ENCODE measurements around the gene PPP1R3C. TPM values are rescaled to one million over a fixed set of nuclear protein-coding genes. Genes with fewer than 3 reads are reported as not detected.

The PPP1R3C gene
- total RNA-seq (100 to 1,000 TPM in 1 of 2 donors, 10 to 100 TPM in 1; 94.6 to 152 TPM), polyA plus RNA-seq (100 to 1,000 TPM in 1 of 2 donors, 10 to 100 TPM in 1; 69.2 to 288 TPM)
- long read RNA-seq, donor 1, transcript PPP1R3C-201 (2 exons, 2,524 nt), result major isoform, 209 of 257 reads
- long read RNA-seq, donor 1, partial matches to known transcripts, result 0 of 257 reads
- long read RNA-seq, donor 1, other reads (novel, unspliced or antisense), result 48 of 257 reads
- long read RNA-seq, donor 2, transcript PPP1R3C-201 (2 exons, 2,524 nt), result major isoform, 55 of 82 reads
- long read RNA-seq, donor 2, partial matches to known transcripts, result 0 of 82 reads
- long read RNA-seq, donor 2, other reads (novel, unspliced or antisense), result 27 of 82 reads

- Histone ChIP-seq H3K36me3 (ENCODE audit: control insufficient read depth in 1 of 2, insufficient read depth in 2 of 2, low read length in 1 of 2) (peaks cover 3 to 12% of the 10 kb centered on the region in 2 donors), H3K27me3 (ENCODE audit: control insufficient read depth in 1 of 2, insufficient read depth in 2 of 2, low read length in 1 of 2) (no peaks in the 10 kb centered on the region), H3K27ac (ENCODE audit: low read depth in 1 of 2, low read length in 2 of 2) (peak within 1 kb of the TSS; percentile 23 to 69), H3K9me3 (ENCODE audit: control insufficient read depth, low read length) (no peaks in the 10 kb centered on the region), H3K4me1 (ENCODE audit: control insufficient read depth in 1 of 2, insufficient read depth in 2 of 2, low read length in 2 of 2) (no peaks in the 10 kb centered on the region), H3K4me3 (ENCODE audit: low read length in 2 of 2) (peak within 1 kb of the TSS; percentile 67 to 71)
- intact Hi-C loops (cut with DNase I), result loop anchor here (2.0 to 10.0 kb wide), 5 partner anchors 42 to 336 kb away; no protein-coding TSS in a partner anchor
- WGBS, 2 donors, result 0 to 1% methylated on average over 61 of the region's 61 CpGs
- DNase-seq, result peak; percentile 96
- peak; percentile 95 for ATAC-seq (ENCODE audit: low FRiP score)
These were observed at the start of gene PPP1R3C for GRCh38 chr10:91632671-91633550. PPP1R3C (minus strand) TSS chr10:91633071; CDS start chr10:91632969, 102 bp downstream.

- WGBS, 2 donors, result 68 to 71% methylated on average over 12 of the region's 12 CpGs
- DNase-seq (no peak), ATAC-seq (ENCODE audit: low FRiP score) (no peak)
- Histone ChIP-seq H3K27me3 (ENCODE audit: control insufficient read depth in 1 of 2, insufficient read depth in 2 of 2, low read length in 1 of 2) (no peaks in the 10 kb centered on the region), H3K27ac (ENCODE audit: low read depth in 1 of 2, low read length in 2 of 2) (no peak overlapping the region), H3K9me3 (ENCODE audit: control insufficient read depth, low read length) (no peaks in the 10 kb centered on the region), H3K36me3 (ENCODE audit: control insufficient read depth in 1 of 2, insufficient read depth in 2 of 2, low read length in 1 of 2) (no peaks in the 10 kb centered on the region), H3K4me3 (ENCODE audit: low read length in 2 of 2) (no peak overlapping the region), H3K4me1 (ENCODE audit: control insufficient read depth in 1 of 2, insufficient read depth in 2 of 2, low read length in 2 of 2) (no peaks in the 10 kb centered on the region)
- intact Hi-C loops (cut with DNase I), result no loop called here
These were observed 48.7 kb upstream of the PPP1R3C start for GRCh38 chr10:91681361-91682276.

DNA sequence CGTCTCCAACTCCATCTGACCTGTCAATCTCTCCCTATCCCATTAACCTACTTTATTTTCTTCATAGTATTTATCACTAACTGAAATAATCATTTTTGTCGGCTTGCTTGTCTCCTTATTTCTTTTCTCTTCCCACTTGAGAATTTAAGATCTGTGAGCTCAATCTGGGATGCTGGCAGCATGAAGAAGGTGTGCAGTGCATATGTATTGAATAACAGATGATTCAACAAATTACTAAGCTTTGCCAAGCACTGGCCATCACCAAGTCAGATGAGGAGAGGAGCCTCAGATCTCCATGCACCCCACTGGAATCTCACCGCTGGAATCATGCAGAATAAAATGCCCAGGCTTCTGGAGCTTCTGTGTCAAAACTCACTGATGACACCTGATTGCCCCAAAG, 47.6 kb upstream of the PPP1R3C start:
- ATAC-seq (ENCODE audit: low FRiP score) (no peak), DNase-seq (no peak)
- 95 to 96% methylated on average over 3 of the region's 3 CpGs for WGBS, 2 donors
- intact Hi-C loops (cut with DNase I), result no loop called here
- no peak overlapping the region for H3K4me3 ChIP-seq (ENCODE audit: low read length in 2 of 2)
- no peak overlapping the region for H3K27ac ChIP-seq (ENCODE audit: low read depth in 1 of 2, low read length in 2 of 2)
- no peaks in the 10 kb centered on the region for H3K27me3 ChIP-seq (ENCODE audit: control insufficient read depth in 1 of 2, insufficient read depth in 2 of 2, low read length in 1 of 2)
- no peaks in the 10 kb centered on the region for H3K4me1 ChIP-seq (ENCODE audit: control insufficient read depth in 1 of 2, insufficient read depth in 2 of 2, low read length in 2 of 2)
- H3K9me3 ChIP-seq (ENCODE audit: control insufficient read depth, low read length), result no peaks in the 10 kb centered on the region
- no peaks in the 10 kb centered on the region for H3K36me3 ChIP-seq (ENCODE audit: control insufficient read depth in 1 of 2, insufficient read depth in 2 of 2, low read length in 1 of 2)

- Histone ChIP-seq H3K4me1 (ENCODE audit: control insufficient read depth in 1 of 2, insufficient read depth in 2 of 2, low read length in 2 of 2) (no peaks in the 10 kb centered on the region), H3K27me3 (ENCODE audit: control insufficient read depth in 1 of 2, insufficient read depth in 2 of 2, low read length in 1 of 2) (no peaks in the 10 kb centered on the region), H3K9me3 (ENCODE audit: control insufficient read depth, low read length) (no peaks in the 10 kb centered on the region), H3K4me3 (ENCODE audit: low read length in 2 of 2) (no peak overlapping the region), H3K27ac (ENCODE audit: low read depth in 1 of 2, low read length in 2 of 2) (no peak overlapping the region), H3K36me3 (ENCODE audit: control insufficient read depth in 1 of 2, insufficient read depth in 2 of 2, low read length in 1 of 2) (no peaks in the 10 kb centered on the region)
- WGBS, 2 donors, result 98 to 100% methylated on average over 3 of the region's 3 CpGs
- no peak for DNase-seq
- ATAC-seq (ENCODE audit: low FRiP score), result no peak
- intact Hi-C loops (cut with DNase I), result no loop called here
These were observed 46.4 kb upstream of the PPP1R3C start for GRCh38 chr10:91679296-91679695.

GRCh38 chr10:91677911-91678310, 45.0 kb upstream of the PPP1R3C start:
- H3K27me3 ChIP-seq (ENCODE audit: control insufficient read depth in 1 of 2, insufficient read depth in 2 of 2, low read length in 1 of 2), result no peaks in the 10 kb centered on the region
- no peaks in the 10 kb centered on the region for H3K36me3 ChIP-seq (ENCODE audit: control insufficient read depth in 1 of 2, insufficient read depth in 2 of 2, low read length in 1 of 2)
- DNase-seq (no peak), ATAC-seq (ENCODE audit: low FRiP score) (no peak)
- no peak overlapping the region for H3K27ac ChIP-seq (ENCODE audit: low read depth in 1 of 2, low read length in 2 of 2)
- H3K9me3 ChIP-seq (ENCODE audit: control insufficient read depth, low read length), result no peaks in the 10 kb centered on the region
- 90 to 96% methylated on average over 2 of the region's 2 CpGs for WGBS, 2 donors
- no peaks in the 10 kb centered on the region for H3K4me1 ChIP-seq (ENCODE audit: control insufficient read depth in 1 of 2, insufficient read depth in 2 of 2, low read length in 2 of 2)
- intact Hi-C loops (cut with DNase I), result no loop called here
- no peak overlapping the region for H3K4me3 ChIP-seq (ENCODE audit: low read length in 2 of 2)

DNA sequence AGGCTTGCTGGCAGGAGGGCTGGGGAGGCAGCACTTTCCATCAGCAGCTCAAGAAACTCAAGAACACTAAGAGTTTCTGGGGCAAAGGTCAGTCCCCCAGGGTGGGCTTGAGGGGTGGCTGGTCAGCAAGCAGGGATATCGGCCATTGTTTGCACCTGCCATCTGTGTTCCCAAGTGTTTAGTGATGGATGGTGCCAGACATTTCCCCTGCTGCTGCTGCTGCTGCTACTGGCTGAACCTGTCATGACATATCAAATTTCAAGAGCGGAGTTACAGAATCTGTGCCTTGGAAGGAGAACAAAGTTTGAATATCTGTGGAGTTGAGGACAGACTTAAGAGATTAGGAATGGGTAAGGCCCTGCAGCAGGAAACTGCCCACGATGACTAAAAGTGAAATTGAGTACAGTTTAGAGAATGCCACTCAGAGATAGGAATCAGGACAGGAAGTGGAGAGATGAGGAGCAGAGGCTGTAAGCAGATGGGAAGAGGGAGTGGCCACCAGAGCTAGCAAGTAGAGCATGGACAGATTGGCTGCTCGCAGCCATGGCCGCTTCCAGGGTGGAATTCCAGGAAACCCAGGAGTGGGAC, 39.2 kb upstream of the PPP1R3C start:
- intact Hi-C loops (cut with DNase I), result no loop called here
- DNase-seq (no peak), ATAC-seq (ENCODE audit: low FRiP score) (no peak)
- WGBS, 2 donors, result 54 to 57% methylated on average over 5 of the region's 5 CpGs
- Histone ChIP-seq H3K36me3 (ENCODE audit: control insufficient read depth in 1 of 2, insufficient read depth in 2 of 2, low read length in 1 of 2) (no peaks in the 10 kb centered on the region), H3K27me3 (ENCODE audit: control insufficient read depth in 1 of 2, insufficient read depth in 2 of 2, low read length in 1 of 2) (no peaks in the 10 kb centered on the region), H3K4me1 (ENCODE audit: control insufficient read depth in 1 of 2, insufficient read depth in 2 of 2, low read length in 2 of 2) (no peaks in the 10 kb centered on the region), H3K27ac (ENCODE audit: low read depth in 1 of 2, low read length in 2 of 2) (no peak overlapping the region), H3K4me3 (ENCODE audit: low read length in 2 of 2) (no peak overlapping the region), H3K9me3 (ENCODE audit: control insufficient read depth, low read length) (peaks cover 1% of the 10 kb centered on the region)

DNA sequence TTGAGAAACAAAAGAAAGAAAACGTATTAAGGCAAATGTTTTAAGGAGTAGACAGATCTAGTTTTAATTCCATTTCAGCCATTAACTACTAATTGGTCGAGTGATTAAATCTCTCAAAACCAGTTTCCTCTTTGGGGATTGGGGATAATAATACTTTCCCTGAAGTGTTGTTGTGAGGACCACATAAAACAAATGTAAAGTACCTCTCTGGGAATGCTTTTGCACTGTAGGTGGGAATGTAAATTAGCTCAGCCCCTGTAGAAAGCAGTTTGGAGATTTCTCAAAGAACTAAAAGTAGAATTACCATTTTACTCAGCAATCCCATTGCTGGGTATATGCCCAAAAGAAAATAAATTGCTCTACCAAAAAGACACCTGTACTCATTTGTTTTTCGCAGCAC, 36.0 kb upstream of the PPP1R3C start:
- no peaks in the 10 kb centered on the region for H3K27me3 ChIP-seq (ENCODE audit: control insufficient read depth in 1 of 2, insufficient read depth in 2 of 2, low read length in 1 of 2)
- DNase-seq, result no peak
- H3K27ac ChIP-seq (ENCODE audit: low read depth in 1 of 2, low read length in 2 of 2), result no peak overlapping the region
- H3K4me3 ChIP-seq (ENCODE audit: low read length in 2 of 2), result no peak overlapping the region
- WGBS, 2 donors, result 70 to 72% methylated on average over 3 of the region's 3 CpGs
- no peaks in the 10 kb centered on the region for H3K36me3 ChIP-seq (ENCODE audit: control insufficient read depth in 1 of 2, insufficient read depth in 2 of 2, low read length in 1 of 2)
- H3K9me3 ChIP-seq (ENCODE audit: control insufficient read depth, low read length), result peaks cover 3% of the 10 kb centered on the region
- ATAC-seq (ENCODE audit: low FRiP score), result no peak
- H3K4me1 ChIP-seq (ENCODE audit: control insufficient read depth in 1 of 2, insufficient read depth in 2 of 2, low read length in 2 of 2), result no peaks in the 10 kb centered on the region
- intact Hi-C loops (cut with DNase I), result no loop called here

GRCh38 chr10:91665842-91666241, 33.0 kb upstream of the PPP1R3C start:
- Histone ChIP-seq H3K27ac (ENCODE audit: low read depth in 1 of 2, low read length in 2 of 2) (no peak overlapping the region), H3K9me3 (ENCODE audit: control insufficient read depth, low read length) (peaks cover 3% of the 10 kb centered on the region), H3K4me3 (ENCODE audit: low read length in 2 of 2) (no peak overlapping the region), H3K27me3 (ENCODE audit: control insufficient read depth in 1 of 2, insufficient read depth in 2 of 2, low read length in 1 of 2) (no peaks in the 10 kb centered on the region), H3K4me1 (ENCODE audit: control insufficient read depth in 1 of 2, insufficient read depth in 2 of 2, low read length in 2 of 2) (no peaks in the 10 kb centered on the region), H3K36me3 (ENCODE audit: control insufficient read depth in 1 of 2, insufficient read depth in 2 of 2, low read length in 1 of 2) (no peaks in the 10 kb centered on the region)
- ATAC-seq (ENCODE audit: low FRiP score), result no peak
- intact Hi-C loops (cut with DNase I), result no loop called here
- no peak for DNase-seq
